ENCODE data around the gene UBASH3B.

The UBASH3B gene

GRCh38 chr11:122734848-122735496 lies 79.5 kb downstream of the UBASH3B start:
- no peak for DNase-seq

GRCh38 chr11:122737951-122738693 lies 82.6 kb downstream of the UBASH3B start:
- DNase-seq: no peak

DNA sequence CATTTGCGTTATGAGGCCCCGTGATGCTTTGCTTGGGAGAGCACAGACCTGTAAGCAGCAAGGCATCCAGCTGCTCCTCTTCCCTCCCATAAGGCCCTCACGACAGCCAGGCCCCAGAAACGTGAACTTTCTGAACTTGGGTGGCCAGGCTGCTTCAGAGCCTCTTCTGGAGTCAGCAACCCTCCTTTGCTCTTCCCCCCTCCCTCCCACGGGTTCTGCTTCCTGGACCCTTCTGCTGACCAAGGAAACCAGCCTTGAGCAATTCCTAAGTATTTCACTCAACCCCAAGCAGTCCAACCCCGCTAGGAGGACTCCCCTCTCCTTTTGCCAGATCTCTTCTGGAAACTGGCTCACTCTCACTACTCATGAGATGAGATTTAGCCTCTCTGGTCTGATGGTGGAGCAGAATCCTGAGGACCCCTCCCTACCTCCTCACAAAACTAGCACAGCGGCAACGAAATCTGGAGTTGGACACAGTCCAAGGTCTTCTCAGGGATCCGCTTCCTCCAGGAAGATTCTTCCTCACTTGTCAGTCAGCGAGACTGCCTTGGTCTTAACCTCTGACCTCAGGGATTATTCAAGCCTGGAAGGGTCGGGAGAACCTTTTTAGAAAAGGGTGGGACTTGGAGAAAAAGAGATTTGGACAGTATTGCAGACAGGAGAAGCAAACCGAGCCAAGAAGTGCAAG lies 86.2 kb downstream of the UBASH3B start:
- DNase-seq: no peak

- no peak for DNase-seq
Measured at GRCh38 chr11:122742301-122743018, 86.9 kb downstream of the UBASH3B start.

DNA sequence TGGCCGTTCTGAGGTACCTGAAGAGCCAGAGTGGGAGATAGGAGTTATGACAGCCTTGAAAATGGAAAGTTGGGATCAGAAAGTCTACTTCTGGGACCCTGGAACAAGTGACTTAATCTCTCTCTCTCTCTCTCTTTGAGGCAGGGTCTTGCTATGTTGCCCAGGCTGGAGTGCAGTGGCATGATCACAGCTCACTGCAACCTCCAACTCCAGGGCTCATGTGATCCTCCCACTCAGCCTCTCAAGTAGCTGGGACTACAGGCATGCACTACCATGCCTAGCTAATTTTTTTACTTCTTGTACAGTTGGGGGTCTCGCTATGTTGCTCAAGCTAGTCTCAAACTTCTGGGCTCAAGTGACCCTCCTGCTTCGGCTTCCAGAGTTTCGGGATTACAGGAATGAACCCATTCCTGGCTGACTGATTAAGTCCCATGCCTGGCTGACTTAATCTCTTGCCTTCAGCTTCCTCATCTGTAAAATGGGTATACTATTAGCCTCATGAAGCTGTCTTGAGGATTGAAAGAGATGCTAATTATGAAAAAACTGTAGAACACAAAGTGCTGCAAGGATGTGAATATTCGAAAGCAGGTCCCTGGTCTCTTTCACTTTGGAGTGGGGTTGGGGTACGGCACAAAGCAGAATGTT lies 87.7 kb downstream of the UBASH3B start:
- DNase-seq: no peak

- peak; percentile 86 for DNase-seq
Measured at GRCh38 chr11:122743949-122744348, 88.4 kb downstream of the UBASH3B start.

GRCh38 chr11:122744357-122744756 lies 88.8 kb downstream of the UBASH3B start:
- no peak for DNase-seq

GRCh38 chr11:122745111-122745510 lies 89.6 kb downstream of the UBASH3B start:
- DNase-seq: no peak

- DNase-seq: peak; percentile 82
Measured at GRCh38 chr11:122746050-122746478, 90.5 kb downstream of the UBASH3B start.

DNA sequence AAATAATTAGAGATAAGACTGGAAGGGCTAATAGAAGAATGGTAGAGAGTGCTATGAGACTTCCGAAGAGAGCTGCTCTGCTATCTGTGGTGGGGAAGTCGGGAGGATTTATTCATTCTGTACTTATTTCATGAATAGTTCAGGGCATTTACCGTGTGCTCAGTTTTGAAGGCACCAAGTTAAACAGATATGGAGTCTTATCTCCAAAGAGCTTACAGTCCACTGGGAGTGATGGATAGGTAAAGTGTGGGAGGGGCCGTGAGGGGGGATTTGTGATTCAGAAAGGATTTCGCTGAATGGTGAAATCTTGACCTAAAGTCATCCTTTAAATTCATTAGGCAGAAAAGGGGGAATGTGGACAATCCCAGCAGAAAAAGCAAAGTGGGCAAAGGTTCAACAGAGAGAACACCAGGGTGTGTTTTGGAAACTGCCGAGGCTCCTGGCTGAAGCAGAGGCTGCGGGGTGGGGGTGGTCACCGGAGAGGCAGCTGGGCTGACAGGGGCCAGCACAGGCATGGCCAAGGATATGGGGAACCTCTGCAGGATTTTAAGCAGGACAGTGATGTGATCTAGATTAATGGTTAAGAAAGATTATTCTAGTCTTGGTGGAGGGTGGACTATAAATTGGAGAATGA lies 91.2 kb downstream of the UBASH3B start:
- no peak for DNase-seq

DNA sequence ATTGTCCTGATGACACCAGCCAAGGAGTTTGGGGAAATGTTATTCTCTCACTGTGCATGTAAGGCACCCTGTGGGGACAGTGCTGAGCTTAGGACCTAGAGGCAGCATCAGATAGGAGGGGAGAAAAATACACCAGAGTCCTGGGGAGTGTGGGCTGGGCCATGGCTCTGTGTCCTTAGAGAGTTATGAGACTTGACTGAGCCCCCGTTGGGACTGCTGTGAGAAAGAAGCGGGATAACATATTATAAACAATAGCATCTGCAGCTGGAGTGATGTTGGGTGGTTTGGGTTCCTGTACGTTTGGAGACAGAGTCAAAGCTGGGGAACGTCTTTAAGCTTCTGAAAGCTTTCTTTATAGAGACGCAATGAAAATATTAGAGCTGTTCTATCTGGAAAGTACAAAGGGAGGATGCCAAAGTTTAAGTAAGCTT lies 91.8 kb downstream of the UBASH3B start:
- DNase-seq: no peak

GRCh38 chr11:122749005-122749687 lies 93.6 kb downstream of the UBASH3B start:
- peak; percentile 80 for DNase-seq

GRCh38 chr11:122750049-122750448 lies 94.5 kb downstream of the UBASH3B start:
- DNase-seq: no peak

- no peak for DNase-seq
Measured at GRCh38 chr11:122751292-122752070, 96.0 kb downstream of the UBASH3B start.

- DNase-seq: no peak
Measured at GRCh38 chr11:122754028-122754427, 98.5 kb downstream of the UBASH3B start.

DNA sequence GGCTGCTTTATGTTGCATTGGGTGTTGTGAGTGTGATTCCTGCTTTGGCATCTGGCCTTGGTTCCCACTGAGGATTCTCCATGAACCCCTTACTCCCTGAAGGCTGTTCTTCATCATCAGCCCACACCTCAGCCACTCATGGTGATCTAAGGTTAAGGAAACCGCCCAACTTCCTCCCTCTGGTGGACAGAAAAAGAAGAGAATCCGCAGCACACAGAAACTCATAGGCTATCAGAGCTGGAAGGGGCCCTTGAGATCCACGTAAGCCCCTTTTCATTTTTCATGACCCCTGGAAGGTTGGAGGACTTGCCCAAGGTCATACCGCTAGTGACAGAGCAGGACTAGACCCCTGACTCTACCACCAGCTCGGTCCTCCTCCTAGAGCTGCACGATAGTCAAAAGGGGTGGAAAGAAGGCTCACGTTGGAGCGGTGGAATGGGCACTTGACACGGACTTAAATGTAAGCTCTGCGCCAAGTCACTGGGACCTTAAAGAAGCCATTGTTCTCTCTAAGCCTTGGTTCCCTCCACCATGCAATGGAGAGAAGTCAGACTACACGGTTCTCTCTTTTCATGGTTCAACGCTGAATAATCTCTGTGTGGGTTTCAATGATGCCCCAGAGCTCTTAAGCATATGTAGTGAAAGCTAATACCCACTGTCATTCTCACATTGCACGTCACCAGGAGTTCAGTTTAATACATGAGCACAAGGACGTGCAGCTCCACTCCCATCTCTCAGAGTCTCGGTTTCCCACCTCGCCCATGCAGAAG lies 99.2 kb downstream of the UBASH3B start:
- DNase-seq: peak; percentile 54

- DNase-seq: no peak
Measured at GRCh38 chr11:122755409-122755808, 99.9 kb downstream of the UBASH3B start.

- DNase-seq: no peak
Measured at GRCh38 chr11:122755941-122756340, 100.4 kb downstream of the UBASH3B start.

GRCh38 chr11:122756417-122756816 lies 100.9 kb downstream of the UBASH3B start:
- DNase-seq: peak; percentile 56

GRCh38 chr11:122757201-122757600 lies 101.7 kb downstream of the UBASH3B start:
- DNase-seq: no peak

Measured in CD4-positive, alpha-beta T cell treated with Interleukin-4 for 4 hours (primary cell).